HCT116 (cell line): Measurements from ENCODE around the gene TMEFF2. TPM values are rescaled to one million over a fixed set of nuclear protein-coding genes. Genes with fewer than 3 reads are reported as not detected.

ENCODE experiments used
- ATAC-seq: fragments of 200-7000 bp; cut with Tn5 transposase; 2 replicates; pipeline ENCODE4 v1.9.1; 2020; ENCODE audit warnings: mild to moderate bottlenecking, moderate library complexity
- BruUV-seq: library from RNA; stranded (reverse); fragments of 400-500 nt; replicated peaks from 2 replicates; lab custom pipeline; 2021; lab: Mats Ljungman, UMichigan
- CTCF ChIA-PET: fragments of 300-600 bp; sonication (Branson Sonifier 250); formaldehyde crosslinking; loops from one replicate; lab custom pipeline; 2021; ENCODE audit warnings: antibody characterized with exemption; lab: Charles Lee
- POLR2A ChIA-PET: fragments of 300-600, 350-600 bp; sonication (Branson Sonifier 250); formaldehyde crosslinking; loops from one replicate; lab custom pipeline; 2021; ENCODE audit warnings: antibody characterized with exemption; lab: Charles Lee
- RAD21 ChIA-PET, 2 experiments: fragments of 300-600 bp; sonication (Branson Sonifier 250); formaldehyde crosslinking; loops; one replicate each; lab custom pipeline; 2023; ENCODE audit warnings: low total read pairs in 2 of 2; ENCODE audit not compliant: uncharacterized antibody in 2 of 2, unreplicated experiment in 2 of 2, low non-redundant PET in 1 of 2; lab: Charles Lee
- DNase-seq: peaks from one replicate; pipeline ENCODE4 v3.0.0-alpha.2; 2010; ENCODE audit warnings: low read depth, low spot score
- H2AFZ ChIP-seq: fragments of 200-600 bp; shearing (Covaris generic), sonication (generic); 2 replicates; pipeline ENCODE4 v1.6.1; 2017; ENCODE audit warnings: low read depth, mixed run types, mixed read lengths, antibody characterized with exemption, low read length; ENCODE audit not compliant: poor library complexity, severe bottlenecking
- H3K27ac ChIP-seq: 2 replicates; pipeline ENCODE4 v1.5.1; 2012; ENCODE audit warnings: low read depth, low read length
- H3K27me3 ChIP-seq: fragments of 200-600 bp; sonication (generic); 2 replicates; pipeline ENCODE4 v1.6.1; 2016; ENCODE audit warnings: mixed run types, low read length, mixed read lengths; ENCODE audit not compliant: insufficient read depth
- H3K36me3 ChIP-seq, 2 experiments: fragments of 200-500 bp in 1 of 2; fragments of 200-600 bp in 1 of 2; sonication (Bioruptor generic) in 1 of 2; sonication (generic) in 1 of 2; 2 replicates each; pipeline versions ENCODE4 v1.5.1 to v1.6.1; 2014 to 2016; ENCODE audit warnings: low read length in 2 of 2, inconsistent platforms in 1 of 2, mixed read lengths in 1 of 2, mixed run types in 1 of 2; ENCODE audit not compliant: insufficient read depth in 2 of 2, control insufficient read depth in 1 of 2
- H3K4me1 ChIP-seq, 2 experiments: fragments of 200-600 bp in 1 of 2; sonication (generic) in 1 of 2; 2 replicates each; pipeline versions ENCODE4 v1.5.1 to v1.6.1; 2012 to 2017; ENCODE audit warnings: low read length in 2 of 2, inconsistent platforms in 1 of 2, mild to moderate bottlenecking in 1 of 2, mixed read lengths in 1 of 2, mixed run types in 1 of 2, moderate library complexity in 1 of 2; ENCODE audit not compliant: insufficient read depth in 2 of 2, control insufficient read depth in 1 of 2
- H3K4me2 ChIP-seq: fragments of 200-600 bp; sonication (generic); 2 replicates; pipeline ENCODE4 v1.6.1; 2017; ENCODE audit warnings: mixed run types, low read length, mixed read lengths
- H3K4me3 ChIP-seq, 2 experiments: fragments of 200-600 bp in 1 of 2; sonication (generic) in 1 of 2; replicated peaks in 1 of 2; 2 replicates each; pipeline ENCODE4 v1.5.1; 2011 to 2016; ENCODE audit warnings: low read length in 2 of 2, control low read depth in 1 of 2, low read depth in 1 of 2, mild to moderate bottlenecking in 1 of 2, mixed read lengths in 1 of 2, mixed run types in 1 of 2
- H3K79me2 ChIP-seq: fragments of 200-600 bp; sonication (generic); 2 replicates; pipeline ENCODE4 v1.6.1; 2017; ENCODE audit warnings: mild to moderate bottlenecking, mixed run types, low read length, moderate library complexity, mixed read lengths; ENCODE audit not compliant: insufficient read depth
- H3K9ac ChIP-seq: fragments of 200-600 bp; sonication (generic); 2 replicates; pipeline ENCODE4 v1.6.1; 2016; ENCODE audit warnings: low read length, mixed read lengths
- H3K9me2 ChIP-seq: fragments of 200-600 bp; sonication (generic), shearing (Covaris generic); 2 replicates; pipeline ENCODE4 v1.6.1; 2017; ENCODE audit warnings: mixed run types, mild to moderate bottlenecking, moderate library complexity; ENCODE audit not compliant: insufficient read depth
- H3K9me3 ChIP-seq, 2 experiments: fragments of 200-500 bp in 1 of 2; fragments of 200-600 bp in 1 of 2; sonication (Bioruptor generic) in 1 of 2; sonication (generic) in 1 of 2; 2 replicates each; pipeline ENCODE4 v1.6.1; 2014 to 2017; ENCODE audit warnings: low read length in 2 of 2, mixed read lengths in 2 of 2, inconsistent platforms in 1 of 2, low read depth in 1 of 2, mild to moderate bottlenecking in 1 of 2, mixed run types in 1 of 2, moderate library complexity in 1 of 2; ENCODE audit not compliant: control insufficient read depth in 1 of 2, insufficient read depth in 1 of 2
- H4K20me1 ChIP-seq: fragments of 200-600 bp; sonication (generic), shearing (Covaris generic); 2 replicates; pipeline ENCODE4 v1.6.1; 2017; ENCODE audit warnings: mixed run types, mild to moderate bottlenecking, moderate library complexity; ENCODE audit not compliant: insufficient read depth
- EZH2 ChIP-seq: fragments of 200-600 bp; sonication (generic); IDR thresholded peaks from 2 replicates; pipeline ENCODE4 v1.6.1; 2017; ENCODE audit warnings: antibody characterized with exemption, mixed run types
- SP1 ChIP-seq: IDR thresholded peaks from 2 replicates; pipeline ENCODE4 v1.6.1; 2012; ENCODE audit warnings: low read depth
- TCF7L2 ChIP-seq: IDR thresholded peaks from 2 replicates; pipeline ENCODE4 v1.7.0; 2011; ENCODE audit warnings: borderline replicate concordance, inconsistent platforms; ENCODE audit not compliant: insufficient read depth, insufficient read length; ENCODE audit errors: extremely low read depth
- YY1 ChIP-seq: IDR thresholded peaks from 2 replicates; pipeline ENCODE4 v1.6.1; 2011; ENCODE audit warnings: low read length, low read depth, moderate library complexity, mild to moderate bottlenecking; ENCODE audit not compliant: insufficient replicate concordance; ENCODE audit errors: extremely low read depth
- ZFX ChIP-seq: fragments of 450-650 bp; IDR thresholded peaks from 2 replicates; pipeline ENCODE4 v1.6.1; 2017
- ZNF274 ChIP-seq: fragments of 200-500 bp; sonication (Bioruptor generic); IDR thresholded peaks from 2 replicates; pipeline ENCODE4 v1.6.1; 2014; ENCODE audit warnings: mild to moderate bottlenecking, low read depth, low read length, inconsistent platforms
- intact Hi-C: fragments of 100-400 bp; cut with micrococcal nuclease; formaldehyde crosslinking; loops from 2 replicates; pipeline ENCODE4 v1.10.0; 2022
- total RNA-seq: library from RNA; stranded (reverse); gene quantifications from one replicate; pipeline ENCODE4 v1.2.1, GENCODE V29; 2021; ENCODE audit not compliant: unreplicated experiment
- TF ChIP-seq, protein P1 (sequence below), 3 experiments: fragments of 200-600 bp in 1 of 3; sonication (generic) in 1 of 3; IDR thresholded peaks in 2 of 3; conservative IDR thresholded peaks in 1 of 3; 2 replicates each; pipeline ENCODE4 v1.5.1; 2012 to 2017; ENCODE audit warnings: low read depth in 2 of 3, low read length in 2 of 3, antibody characterized with exemption in 1 of 3, borderline replicate concordance in 1 of 3, control low read depth in 1 of 3, mild to moderate bottlenecking in 1 of 3, mixed read lengths in 1 of 3, mixed run types in 1 of 3, moderate library complexity in 1 of 3; ENCODE audit not compliant: insufficient read depth in 1 of 3
- TF ChIP-seq, protein P2 (sequence below): IDR thresholded peaks from 2 replicates; pipeline ENCODE4 v1.6.1; 2011; ENCODE audit warnings: mild to moderate bottlenecking, low read length, moderate library complexity; ENCODE audit not compliant: insufficient replicate concordance; ENCODE audit errors: extremely low read depth
- TF ChIP-seq, protein P3 (sequence below): IDR thresholded peaks from 2 replicates; pipeline ENCODE4 v1.6.1; 2012

TMEFF2 gene
- total RNA-seq, 1 experiment from 2014 or later = not detected

DNA sequence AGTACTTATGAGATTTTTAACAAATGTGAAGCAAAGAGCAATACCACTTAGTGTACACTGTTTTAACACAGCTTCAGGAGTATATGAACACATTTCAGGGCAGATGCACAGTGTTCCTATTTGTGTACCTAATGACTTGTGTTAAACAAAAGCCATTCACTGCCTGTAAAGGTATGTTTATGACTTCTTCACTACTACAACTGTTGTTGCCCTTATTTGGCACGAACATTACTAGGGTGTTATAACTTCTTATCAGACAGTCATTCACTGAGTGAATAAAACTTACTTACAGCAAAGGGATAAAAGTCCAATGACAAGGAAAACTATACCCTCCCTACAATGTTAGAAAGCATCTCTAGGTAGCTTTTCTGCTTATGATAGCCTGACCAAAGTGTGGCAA lies 262.4 kb downstream of the TMEFF2 start:
- DNase-seq (no peak), ATAC-seq (no peak)
- ChIA-PET CTCF (interaction anchor here (1.1 to 1.3 kb wide), 2 partner anchors 61 to 230 kb away, joined by 3 read pairs; no protein-coding TSS in a partner anchor), POLR2A (no interaction called here), RAD21 (no interaction called here)
- Histone ChIP-seq H3K9me3 (no peaks in the 10 kb centered on the region), H4K20me1 (no peaks in the 10 kb centered on the region), H3K4me1 (peaks cover 9 to 11% of the 10 kb centered on the region in 2 experiments), H3K4me2 (no peak overlapping the region), H3K27ac (no peak overlapping the region), H3K79me2 (no peaks in the 10 kb centered on the region), H3K4me3 (no peak overlapping the region), H3K36me3 (no peaks in the 10 kb centered on the region), H3K9me2 (no peaks in the 10 kb centered on the region), H3K9ac (no peak overlapping the region), H2AFZ (no peak overlapping the region), H3K27me3 (no peaks in the 10 kb centered on the region)
- TF ChIP-seq EZH2 = no peak
- TF ChIP-seq, protein P1, sequence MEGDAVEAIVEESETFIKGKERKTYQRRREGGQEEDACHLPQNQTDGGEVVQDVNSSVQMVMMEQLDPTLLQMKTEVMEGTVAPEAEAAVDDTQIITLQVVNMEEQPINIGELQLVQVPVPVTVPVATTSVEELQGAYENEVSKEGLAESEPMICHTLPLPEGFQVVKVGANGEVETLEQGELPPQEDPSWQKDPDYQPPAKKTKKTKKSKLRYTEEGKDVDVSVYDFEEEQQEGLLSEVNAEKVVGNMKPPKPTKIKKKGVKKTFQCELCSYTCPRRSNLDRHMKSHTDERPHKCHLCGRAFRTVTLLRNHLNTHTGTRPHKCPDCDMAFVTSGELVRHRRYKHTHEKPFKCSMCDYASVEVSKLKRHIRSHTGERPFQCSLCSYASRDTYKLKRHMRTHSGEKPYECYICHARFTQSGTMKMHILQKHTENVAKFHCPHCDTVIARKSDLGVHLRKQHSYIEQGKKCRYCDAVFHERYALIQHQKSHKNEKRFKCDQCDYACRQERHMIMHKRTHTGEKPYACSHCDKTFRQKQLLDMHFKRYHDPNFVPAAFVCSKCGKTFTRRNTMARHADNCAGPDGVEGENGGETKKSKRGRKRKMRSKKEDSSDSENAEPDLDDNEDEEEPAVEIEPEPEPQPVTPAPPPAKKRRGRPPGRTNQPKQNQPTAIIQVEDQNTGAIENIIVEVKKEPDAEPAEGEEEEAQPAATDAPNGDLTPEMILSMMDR (IDR thresholded peaks at IDR 0.05 in 2 of 3, conservative IDR thresholded peaks at IDR 0.05 in 1 of 3; ENCODE audit: borderline replicate concordance in 1 of 3, insufficient read depth in 1 of 3, low read depth in 2 of 3, low read length in 2 of 3) = no peak
- no peak for TF ChIP-seq YY1
- TF ChIP-seq ZNF274 = no peak
- TF ChIP-seq, protein P2, sequence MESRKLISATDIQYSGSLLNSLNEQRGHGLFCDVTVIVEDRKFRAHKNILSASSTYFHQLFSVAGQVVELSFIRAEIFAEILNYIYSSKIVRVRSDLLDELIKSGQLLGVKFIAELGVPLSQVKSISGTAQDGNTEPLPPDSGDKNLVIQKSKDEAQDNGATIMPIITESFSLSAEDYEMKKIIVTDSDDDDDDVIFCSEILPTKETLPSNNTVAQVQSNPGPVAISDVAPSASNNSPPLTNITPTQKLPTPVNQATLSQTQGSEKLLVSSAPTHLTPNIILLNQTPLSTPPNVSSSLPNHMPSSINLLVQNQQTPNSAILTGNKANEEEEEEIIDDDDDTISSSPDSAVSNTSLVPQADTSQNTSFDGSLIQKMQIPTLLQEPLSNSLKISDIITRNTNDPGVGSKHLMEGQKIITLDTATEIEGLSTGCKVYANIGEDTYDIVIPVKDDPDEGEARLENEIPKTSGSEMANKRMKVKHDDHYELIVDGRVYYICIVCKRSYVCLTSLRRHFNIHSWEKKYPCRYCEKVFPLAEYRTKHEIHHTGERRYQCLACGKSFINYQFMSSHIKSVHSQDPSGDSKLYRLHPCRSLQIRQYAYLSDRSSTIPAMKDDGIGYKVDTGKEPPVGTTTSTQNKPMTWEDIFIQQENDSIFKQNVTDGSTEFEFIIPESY = no peak
- TF ChIP-seq, protein P3, sequence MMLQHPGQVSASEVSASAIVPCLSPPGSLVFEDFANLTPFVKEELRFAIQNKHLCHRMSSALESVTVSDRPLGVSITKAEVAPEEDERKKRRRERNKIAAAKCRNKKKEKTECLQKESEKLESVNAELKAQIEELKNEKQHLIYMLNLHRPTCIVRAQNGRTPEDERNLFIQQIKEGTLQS = no peak
- no peak for TF ChIP-seq ZFX
- TF ChIP-seq SP1 = no peak
- no peak for TF ChIP-seq TCF7L2
- intact Hi-C loops = no loop called here
- no TSS peak for BruUV-seq
